Spleen (tissue), 7 donors: ENCODE data around the gene NEXMIF.

Experiments used
- CTCF ChIP-seq, 11 experiments: fragments of 200-600 bp in 7 of 11; fragments of 450-650 bp in 4 of 11; sonication (generic) in 4 of 11; IDR thresholded peaks in 8 of 11; conservative IDR thresholded peaks in 3 of 11; 1 replicate in 7 of 11; 2 replicates in 4 of 11; pipeline versions ENCODE4 v1.4.0 to v1.8.0; 2016 to 2021; ENCODE audit warnings: antibody characterized with exemption in 11 of 11, inconsistent platforms in 4 of 11, mild to moderate bottlenecking in 1 of 11
- POLR2A ChIP-seq, 3 donors: fragments of 450-650 bp; IDR thresholded peaks; one replicate each; pipeline ENCODE4 v1.5.1; 2017; ENCODE audit warnings: antibody characterized with exemption in 3 of 3, mild to moderate bottlenecking in 1 of 3
- POLR2AphosphoS5 ChIP-seq, 3 donors: sonication (generic); formaldehyde crosslinking; IDR thresholded peaks; one replicate each; pipeline ENCODE4 v1.5.1; 2017; ENCODE audit warnings: antibody characterized with exemption in 3 of 3
- donor health status: DM: no; HTN: no; CAD: no; lungs with moderate emphysema.
- donor health status: DM: no; HTN: no; CAD: no.
- donor health status: DM: no; HTN: no; CAD: no.

DNA sequence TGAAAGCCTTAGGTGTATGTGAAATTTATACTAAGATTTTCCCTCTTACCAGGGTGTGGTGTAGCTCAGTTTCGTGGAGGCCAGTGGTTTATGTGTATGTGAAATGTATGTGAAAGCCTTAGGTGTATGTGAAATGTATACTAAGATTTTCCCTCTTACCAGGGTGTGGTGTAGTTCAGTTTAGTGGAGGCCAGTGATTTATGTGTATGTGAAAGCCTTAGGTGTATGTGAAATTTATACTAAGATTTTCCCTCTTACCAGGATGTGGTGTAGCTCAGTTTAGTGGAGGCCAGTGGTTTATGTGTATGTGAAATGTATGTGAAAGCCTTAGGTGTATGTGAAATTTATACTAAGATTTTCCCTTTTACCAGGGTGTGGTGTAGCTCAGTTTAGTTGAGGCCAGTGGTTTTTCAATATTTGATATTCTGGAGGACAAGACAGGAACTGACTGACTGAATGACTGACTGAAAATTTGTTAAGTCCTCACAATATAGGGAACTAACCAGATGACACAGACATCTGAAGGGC, 143.7 kb downstream of the NEXMIF start:
- no peak for TF ChIP-seq POLR2A (IDR thresholded peaks at IDR 0.05)
- TF ChIP-seq CTCF (IDR thresholded peaks at IDR 0.05 in 8 of 11, conservative IDR thresholded peaks at IDR 0.05 in 3 of 11): no peak
- TF ChIP-seq POLR2AphosphoS5 (IDR thresholded peaks at IDR 0.05): no peak
